Neural crest cell (in vitro differentiated cells): ENCODE measurements around the gene LIG3. TPM values are rescaled to one million over a fixed set of nuclear protein-coding genes. Genes with fewer than 3 reads are reported as not detected.
A peak's percentile ranks its signal among the peaks of the same experiment; 100 is the strongest.
"Not testable (repeated sequence)": the region's sequence is repeated elsewhere in the genome, so short reads cannot be mapped to it uniquely, and the experiment has no call there.

Source experiments
- DNase-seq: peaks from one replicate; pipeline ENCODE4 v3.0.0; 2021; ENCODE audit warnings: low read depth, mixed read lengths, low spot score
- H3K27ac Mint-ChIP-seq: one replicate; pipeline ENCODE4 v1.8.0; 2021; ENCODE audit warnings: mild to moderate bottlenecking, mixed read lengths; ENCODE audit not compliant: unreplicated experiment
- H3K27me3 Mint-ChIP-seq: 2 replicates; pipeline ENCODE4 v1.8.0; 2021; ENCODE audit warnings: low read depth, mild to moderate bottlenecking, mixed read lengths
- H3K36me3 Mint-ChIP-seq: 2 replicates; pipeline ENCODE4 v1.8.0; 2021; ENCODE audit warnings: low read depth, mild to moderate bottlenecking, mixed read lengths
- H3K4me1 Mint-ChIP-seq: 2 replicates; pipeline ENCODE4 v1.8.0; 2021; ENCODE audit warnings: mixed read lengths
- H3K4me3 Mint-ChIP-seq: one replicate; pipeline ENCODE4 v1.8.0; 2021; ENCODE audit warnings: mild to moderate bottlenecking, mixed read lengths
- H3K9me3 Mint-ChIP-seq: 2 replicates; pipeline ENCODE4 v1.8.0; 2021; ENCODE audit warnings: mixed read lengths
- long read RNA-seq: library from polyadenylated mRNA; unstranded; transcript quantifications from one replicate; pipeline ENCODE4 v2.0.0, GENCODE V29; 2020
- total RNA-seq: library from RNA; stranded (reverse); gene quantifications from 2 replicates; pipeline ENCODE4 v1.2.1, GENCODE V29; 2021
- TF ChIP-seq, protein P1 (sequence below): fragments of 200-600 bp; sonication (generic); conservative IDR thresholded peaks from 2 replicates; pipeline ENCODE4 v1.5.0; 2021; ENCODE audit warnings: antibody characterized with exemption, mild to moderate bottlenecking

LIG3 gene
- 110 and 126 TPM in 2 replicates for total RNA-seq
- long read RNA-seq, full-length matches to known transcripts: 93 of 134 reads
- long read RNA-seq, partial matches to known transcripts: 19 of 134 reads
- long read RNA-seq, other reads (novel, unspliced or antisense): 22 of 134 reads

DNA sequence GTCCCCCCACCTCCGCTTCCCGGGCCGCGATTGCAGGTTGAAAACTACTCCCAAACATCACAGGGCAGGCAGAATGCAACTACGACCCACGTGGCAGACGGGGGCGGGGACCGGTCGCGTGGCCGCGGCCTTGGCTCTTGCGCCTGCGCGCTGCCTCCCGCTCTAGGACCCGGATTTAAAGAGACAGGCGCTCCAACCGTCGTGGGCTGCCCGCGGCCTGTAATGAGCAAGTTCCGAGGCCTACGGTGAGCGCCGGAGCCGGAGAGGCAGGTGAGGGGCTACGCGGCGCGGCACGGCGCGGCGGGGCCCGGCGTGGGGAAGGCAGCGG is at the start of gene LIG3:
LIG3 (plus strand) TSS at position 160 of the 328 bp plus-strand sequence. CDS start 2,494 bp downstream, outside the sequence.
- H3K27ac Mint-ChIP-seq: peak within 1 kb of the TSS; percentile 98
- H3K27me3 Mint-ChIP-seq: no peaks in the 10 kb centered on the region
- TF ChIP-seq, protein P1, sequence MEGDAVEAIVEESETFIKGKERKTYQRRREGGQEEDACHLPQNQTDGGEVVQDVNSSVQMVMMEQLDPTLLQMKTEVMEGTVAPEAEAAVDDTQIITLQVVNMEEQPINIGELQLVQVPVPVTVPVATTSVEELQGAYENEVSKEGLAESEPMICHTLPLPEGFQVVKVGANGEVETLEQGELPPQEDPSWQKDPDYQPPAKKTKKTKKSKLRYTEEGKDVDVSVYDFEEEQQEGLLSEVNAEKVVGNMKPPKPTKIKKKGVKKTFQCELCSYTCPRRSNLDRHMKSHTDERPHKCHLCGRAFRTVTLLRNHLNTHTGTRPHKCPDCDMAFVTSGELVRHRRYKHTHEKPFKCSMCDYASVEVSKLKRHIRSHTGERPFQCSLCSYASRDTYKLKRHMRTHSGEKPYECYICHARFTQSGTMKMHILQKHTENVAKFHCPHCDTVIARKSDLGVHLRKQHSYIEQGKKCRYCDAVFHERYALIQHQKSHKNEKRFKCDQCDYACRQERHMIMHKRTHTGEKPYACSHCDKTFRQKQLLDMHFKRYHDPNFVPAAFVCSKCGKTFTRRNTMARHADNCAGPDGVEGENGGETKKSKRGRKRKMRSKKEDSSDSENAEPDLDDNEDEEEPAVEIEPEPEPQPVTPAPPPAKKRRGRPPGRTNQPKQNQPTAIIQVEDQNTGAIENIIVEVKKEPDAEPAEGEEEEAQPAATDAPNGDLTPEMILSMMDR: no peak
- no peaks in the 10 kb centered on the region for H3K9me3 Mint-ChIP-seq
- H3K36me3 Mint-ChIP-seq: peaks cover 7% of the 10 kb centered on the region
- DNase-seq: peak; percentile 87
- peaks cover 47% of the 10 kb centered on the region for H3K4me1 Mint-ChIP-seq
- peak within 1 kb of the TSS; percentile 96 for H3K4me3 Mint-ChIP-seq

DNA sequence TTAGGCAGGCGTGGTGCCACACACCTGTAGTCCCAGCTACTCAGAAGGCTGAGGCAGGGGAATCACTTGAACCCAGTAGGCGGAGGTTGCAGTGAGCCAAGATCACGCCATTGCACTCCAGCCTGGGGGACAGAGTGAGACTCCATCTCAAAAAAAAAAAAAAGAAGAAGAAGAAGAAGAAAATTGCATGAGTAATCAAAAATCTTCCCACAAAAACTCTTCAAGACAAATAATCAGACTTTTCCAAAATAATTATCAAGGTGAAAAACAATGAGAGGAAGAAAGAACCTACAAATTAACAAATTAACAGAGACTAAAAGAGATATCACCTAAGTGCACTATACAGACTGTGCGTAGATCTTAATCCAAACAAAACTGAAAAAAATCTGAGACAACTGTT is 29.5 kb upstream of the LIG3 start:
- not testable (repeated sequence) for H3K4me3 Mint-ChIP-seq, DNase-seq, H3K36me3 Mint-ChIP-seq, H3K27ac Mint-ChIP-seq, H3K9me3 Mint-ChIP-seq, H3K4me1 Mint-ChIP-seq
- H3K27me3 Mint-ChIP-seq: peaks cover 29% of the 10 kb centered on the region

DNA sequence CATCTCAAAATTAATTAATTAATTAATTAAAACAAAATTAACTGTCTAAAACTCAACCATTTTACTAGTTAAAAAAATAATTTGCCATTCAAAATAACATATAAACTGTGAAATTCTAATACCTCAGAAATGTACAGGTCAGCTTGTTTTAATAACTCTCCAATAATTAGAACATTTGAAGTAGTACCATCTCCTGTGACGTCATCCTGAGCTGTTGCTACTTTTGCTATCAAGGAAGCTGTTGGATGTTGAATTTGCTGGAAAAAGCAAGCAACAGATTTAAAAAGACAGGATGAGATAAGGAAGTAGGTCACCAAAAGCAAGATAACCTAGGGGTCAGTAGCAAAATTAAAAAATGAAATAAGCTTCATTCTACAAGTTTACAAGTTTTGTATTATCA is 21.9 kb upstream of the LIG3 start:
- Mint-ChIP-seq H3K9me3 (no peaks in the 10 kb centered on the region), H3K27ac (no peak overlapping the region), H3K36me3 (peaks cover 3% of the 10 kb centered on the region), H3K27me3 (peaks cover 26% of the 10 kb centered on the region), H3K4me3 (no peak overlapping the region), H3K4me1 (peaks cover 11% of the 10 kb centered on the region)
- TF ChIP-seq, protein P1: no peak
- no peak for DNase-seq

DNA sequence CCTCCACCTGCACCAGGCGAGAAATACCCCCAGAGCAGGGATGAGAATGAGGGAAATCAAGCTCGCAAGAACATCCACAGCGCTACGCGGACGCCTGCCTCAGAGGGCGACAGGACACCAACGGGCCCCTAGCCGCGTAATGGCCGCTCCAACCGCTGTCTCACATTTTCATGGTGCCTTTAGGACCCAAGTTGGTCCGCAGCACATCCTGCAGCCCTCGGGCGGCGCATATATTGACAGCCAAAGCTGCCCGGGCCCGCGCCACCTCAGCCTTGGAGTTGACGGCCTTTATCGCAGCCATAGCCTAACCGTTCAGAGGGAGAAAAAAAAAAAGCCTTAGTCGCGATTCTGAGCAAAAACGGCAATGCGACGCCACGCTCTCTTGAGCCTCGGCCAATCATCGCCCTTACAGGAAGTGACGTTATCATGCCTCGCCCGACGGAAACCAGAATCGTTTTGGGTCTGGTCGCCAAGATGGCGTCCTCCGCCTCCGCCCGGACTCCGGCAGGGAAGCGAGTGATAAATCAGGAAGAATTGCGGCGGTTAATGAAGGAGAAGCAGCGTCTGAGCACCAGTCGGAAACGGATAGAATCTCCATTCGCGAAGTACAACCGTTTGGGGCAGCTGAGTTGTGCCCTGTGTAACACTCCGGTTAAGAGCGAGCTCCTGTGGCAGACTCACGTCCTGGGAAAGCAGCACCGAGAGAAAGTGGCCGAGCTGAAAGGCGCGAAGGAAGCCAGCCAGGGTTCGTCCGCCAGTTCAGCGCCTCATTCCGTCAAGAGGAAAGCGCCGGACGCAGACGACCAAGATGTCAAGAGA is 19.0 kb upstream of the LIG3 start, which contains the start of the genes CCT6B and ZNF830:
CCT6B (minus strand) TSS at position 368 of the 819 bp plus-strand sequence; CDS start at position 301, 67 bp downstream.
ZNF830 (plus strand) TSS at position 448 of the 819 bp plus-strand sequence; CDS start at position 475, 27 bp downstream.
- peak; percentile 85 for DNase-seq
- no peaks in the 10 kb centered on the region for H3K9me3 Mint-ChIP-seq
- H3K4me3 Mint-ChIP-seq: peak within 1 kb of the TSS; percentile 97
- peaks cover 6% of the 10 kb centered on the region for H3K36me3 Mint-ChIP-seq
- TF ChIP-seq, protein P1: no peak
- peak within 1 kb of the TSS; percentile 99 for H3K27ac Mint-ChIP-seq
- H3K4me1 Mint-ChIP-seq: peaks cover 11% of the 10 kb centered on the region
- H3K27me3 Mint-ChIP-seq: peaks cover 20% of the 10 kb centered on the region

DNA sequence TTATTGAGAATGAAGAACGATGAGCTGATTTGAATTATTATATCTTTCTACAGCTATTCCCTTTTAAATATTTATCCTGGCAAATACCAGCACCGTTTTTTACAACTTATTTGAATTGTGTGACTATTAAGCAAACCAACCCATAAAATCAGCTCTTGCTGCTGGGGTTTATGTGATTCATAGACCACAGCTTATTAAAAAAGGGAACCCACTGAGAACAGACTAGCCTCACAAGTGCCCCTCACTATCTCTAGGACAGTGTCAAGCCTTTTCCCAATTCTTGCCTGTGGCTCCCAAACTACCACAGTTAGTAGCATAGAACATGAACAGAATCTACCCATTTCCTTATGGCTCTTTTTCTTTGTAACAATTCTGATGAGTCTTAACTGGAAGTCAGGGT is 6.1 kb upstream of the LIG3 start:
- H3K4me1 Mint-ChIP-seq: peaks cover 1% of the 10 kb centered on the region
- no peaks in the 10 kb centered on the region for H3K36me3 Mint-ChIP-seq
- no peaks in the 10 kb centered on the region for H3K9me3 Mint-ChIP-seq
- TF ChIP-seq, protein P1: no peak
- no peaks in the 10 kb centered on the region for H3K27me3 Mint-ChIP-seq
- no peak overlapping the region for H3K27ac Mint-ChIP-seq
- DNase-seq: no peak
- H3K4me3 Mint-ChIP-seq: no peak overlapping the region
